Right ventricle myocardium superior (tissue), 1 donor: Measurements from ENCODE around the gene CD79A. TPM values are rescaled to one million over a fixed set of nuclear protein-coding genes. Genes with fewer than 3 reads are reported as not detected.
"Not testable (repeated sequence)": the region's sequence is repeated elsewhere in the genome, so short reads cannot be mapped to it uniquely, and the experiment has no call there.

Experiments
- ATAC-seq: fragments of 200-7000 bp; cut with Tn5 transposase; one replicate; pipeline ENCODE4 v1.9.1; 2020; ENCODE audit warnings: mild to moderate bottlenecking; ENCODE audit not compliant: poor library complexity
- DNase-seq: peaks from one replicate; pipeline ENCODE4 v3.0.0-alpha.2; 2020
- intact Hi-C: fragments of 100-400 bp; cut with DNase I; formaldehyde crosslinking; loops from one replicate; pipeline ENCODE4 v1.11.2; 2022
- total RNA-seq: library from RNA; stranded (reverse); fragmentation: NEBNext Ultra II Directional; extraction: Animal tissue kit (Norgen Biotek cat#: 25700); gene quantifications from one replicate; pipeline ENCODE4 v1.2.1, GENCODE V29; 2021
- donor health status: DM: no; HTN: yes; CAD: no; lungs with severe emphysema.

The CD79A gene
- total RNA-seq, 1 donor from 2014 or later = not detected

GRCh38 chr19:41912899-41913537 is 35.9 kb downstream of the CD79A start:
- no peak for ATAC-seq
- intact Hi-C loops = no loop called here
- no peak for DNase-seq

- no peak for ATAC-seq
- no peak for DNase-seq
- intact Hi-C loops = no loop called here
Measured at GRCh38 chr19:41913538-41914423, 36.7 kb downstream of the CD79A start.

GRCh38 chr19:41914424-41914834 is 37.4 kb downstream of the CD79A start:
- ATAC-seq, intact Hi-C loops, DNase-seq: not testable (repeated sequence)

- intact Hi-C loops = no loop called here
- ATAC-seq (no peak), DNase-seq (no peak)
Measured at GRCh38 chr19:41915021-41915775, 38.1 kb downstream of the CD79A start.

DNA sequence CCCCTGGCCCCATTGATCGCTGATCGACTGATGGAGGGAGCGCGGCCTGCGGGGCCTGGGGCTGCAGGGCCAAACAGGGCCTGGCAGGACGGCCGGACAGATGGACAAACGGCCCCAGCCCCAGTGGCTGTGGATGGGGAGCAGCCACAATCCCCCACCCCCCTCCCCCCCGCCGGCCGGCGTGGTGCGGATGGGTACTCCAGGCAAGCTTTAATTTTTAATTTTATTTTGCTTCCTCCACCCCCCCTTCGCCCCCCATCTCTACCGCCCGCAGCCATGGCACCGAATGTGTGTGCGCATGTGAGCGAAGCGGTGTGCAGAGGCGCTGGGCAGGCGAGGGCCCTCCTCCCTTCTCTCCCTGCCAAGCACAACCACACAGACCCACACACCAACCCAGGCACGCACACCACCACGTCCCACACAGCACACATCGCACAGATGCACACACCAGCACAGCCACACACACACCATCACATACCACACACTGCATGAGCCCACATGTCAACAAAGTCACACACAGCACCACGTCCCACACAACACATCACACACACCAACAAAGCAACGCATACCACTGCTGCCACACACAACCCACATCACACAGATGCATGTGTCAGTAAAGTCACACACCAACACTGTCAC is 38.8 kb downstream of the CD79A start:
- intact Hi-C loops = no loop called here
- ATAC-seq (no peak), DNase-seq (no peak)

DNA sequence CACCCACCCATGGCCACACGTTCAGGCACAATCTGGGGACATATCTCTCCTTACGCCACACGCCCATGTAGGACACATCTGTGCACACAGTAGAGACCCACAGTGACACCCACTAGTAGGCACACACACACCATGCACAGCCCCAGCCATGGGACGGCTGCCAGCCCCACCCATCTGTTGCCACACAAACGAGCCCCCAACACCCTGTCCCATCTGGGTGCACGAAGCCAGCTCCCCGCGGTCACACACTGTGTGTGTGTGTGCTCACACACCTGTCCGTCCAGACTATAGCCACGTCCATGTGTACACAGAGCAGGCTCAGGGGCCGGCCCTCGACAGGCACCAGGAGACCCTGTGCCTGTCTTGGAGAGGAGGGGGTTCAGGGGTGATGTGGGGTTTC is 40.6 kb downstream of the CD79A start:
- DNase-seq = no peak
- intact Hi-C loops = no loop called here
- no peak for ATAC-seq

GRCh38 chr19:41918095-41918494 is 41.0 kb downstream of the CD79A start:
- intact Hi-C loops = no loop called here
- ATAC-seq = no peak
- no peak for DNase-seq

GRCh38 chr19:41918653-41919244 is 41.7 kb downstream of the CD79A start:
- intact Hi-C loops = no loop called here
- ATAC-seq (no peak), DNase-seq (no peak)

DNA sequence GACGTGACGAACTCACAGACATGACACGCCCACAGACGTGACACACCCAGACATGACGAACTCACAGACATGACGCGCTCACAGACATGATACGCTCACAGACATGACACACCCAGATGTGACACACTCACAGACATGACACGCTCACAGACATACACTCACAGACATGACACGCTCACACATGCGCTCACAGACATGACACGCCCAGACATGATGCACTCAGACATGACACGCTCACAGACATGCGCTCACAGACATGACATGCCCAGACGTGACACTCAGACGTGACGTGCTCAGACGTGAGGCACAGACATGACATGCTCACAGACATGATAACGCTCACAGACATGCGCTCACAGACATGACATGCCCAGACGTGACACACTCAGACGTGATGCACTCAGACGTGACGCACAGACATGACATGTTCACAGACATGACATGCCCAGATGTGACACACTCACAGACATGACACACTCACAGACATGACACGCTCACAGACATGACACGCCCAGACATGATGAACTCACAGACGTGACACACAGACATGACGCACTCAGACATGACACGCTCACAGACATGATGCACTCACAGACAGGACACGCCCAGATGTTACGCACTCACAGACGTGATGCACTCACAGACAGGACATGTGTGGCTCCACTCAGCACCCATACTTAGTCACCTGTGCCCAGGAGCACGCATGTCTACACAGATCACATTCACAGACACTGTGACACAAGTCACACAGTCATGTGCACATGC is 43.1 kb downstream of the CD79A start:
- DNase-seq (no peak), ATAC-seq (no peak)
- intact Hi-C loops = no loop called here

DNA sequence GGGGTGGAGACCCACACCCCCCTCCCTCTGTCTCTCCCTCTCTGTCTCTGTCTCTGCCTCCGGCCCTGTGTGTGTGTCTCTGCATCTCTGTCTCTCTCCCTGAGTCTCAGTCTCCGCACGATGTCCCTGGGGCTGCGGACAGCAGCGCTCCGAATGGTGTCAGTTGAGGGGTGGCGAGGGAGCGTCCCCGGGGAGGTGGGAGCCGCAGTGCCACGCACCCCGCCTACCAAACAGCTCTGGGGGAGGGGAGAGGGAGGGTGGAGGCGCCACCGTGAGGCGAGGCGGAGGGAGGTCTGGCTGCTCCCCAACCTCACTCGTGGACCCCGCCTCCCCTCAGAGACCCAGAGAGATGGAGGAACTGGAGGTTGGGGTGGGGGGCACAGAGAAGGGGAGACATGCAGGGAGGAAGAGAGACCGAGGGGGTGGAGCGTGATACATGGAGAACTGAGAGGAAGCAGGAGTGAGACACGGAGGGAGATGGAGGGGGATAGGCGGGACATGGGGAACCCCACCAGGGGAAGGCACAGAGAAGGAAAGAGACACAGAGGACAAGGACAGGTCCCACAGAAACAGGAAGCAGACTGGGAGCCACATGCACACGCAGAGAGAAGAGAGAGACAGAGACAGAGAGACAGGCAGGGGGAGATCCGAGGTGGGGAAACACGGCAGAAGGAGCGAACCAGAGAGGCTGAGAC is 44.0 kb downstream of the CD79A start:
- ATAC-seq (no peak), DNase-seq (no peak)
- intact Hi-C loops = no loop called here

- no peak for ATAC-seq
- intact Hi-C loops = no loop called here
- no peak for DNase-seq
Measured at GRCh38 chr19:41921577-41922576, 44.8 kb downstream of the CD79A start.

DNA sequence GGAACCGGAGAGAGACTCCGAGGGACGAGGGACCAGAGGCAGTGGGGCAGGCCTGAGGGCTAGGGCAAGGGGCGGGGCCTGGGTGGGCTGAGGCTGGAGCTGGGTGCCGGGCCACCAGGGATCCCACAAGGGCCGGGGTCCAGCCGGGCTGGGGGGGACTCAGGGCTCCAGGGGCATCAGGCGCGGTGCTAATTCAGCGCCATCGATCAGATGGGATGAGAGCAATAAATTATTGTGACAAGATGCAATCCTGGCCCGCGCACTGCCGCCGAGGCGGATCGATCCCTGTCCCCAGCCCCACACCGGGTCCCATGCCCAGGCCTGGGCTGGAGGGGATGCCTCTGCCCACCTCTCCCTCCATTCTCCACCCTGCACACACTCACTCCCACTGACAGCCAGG is 45.5 kb downstream of the CD79A start:
- ATAC-seq = no peak

DNA sequence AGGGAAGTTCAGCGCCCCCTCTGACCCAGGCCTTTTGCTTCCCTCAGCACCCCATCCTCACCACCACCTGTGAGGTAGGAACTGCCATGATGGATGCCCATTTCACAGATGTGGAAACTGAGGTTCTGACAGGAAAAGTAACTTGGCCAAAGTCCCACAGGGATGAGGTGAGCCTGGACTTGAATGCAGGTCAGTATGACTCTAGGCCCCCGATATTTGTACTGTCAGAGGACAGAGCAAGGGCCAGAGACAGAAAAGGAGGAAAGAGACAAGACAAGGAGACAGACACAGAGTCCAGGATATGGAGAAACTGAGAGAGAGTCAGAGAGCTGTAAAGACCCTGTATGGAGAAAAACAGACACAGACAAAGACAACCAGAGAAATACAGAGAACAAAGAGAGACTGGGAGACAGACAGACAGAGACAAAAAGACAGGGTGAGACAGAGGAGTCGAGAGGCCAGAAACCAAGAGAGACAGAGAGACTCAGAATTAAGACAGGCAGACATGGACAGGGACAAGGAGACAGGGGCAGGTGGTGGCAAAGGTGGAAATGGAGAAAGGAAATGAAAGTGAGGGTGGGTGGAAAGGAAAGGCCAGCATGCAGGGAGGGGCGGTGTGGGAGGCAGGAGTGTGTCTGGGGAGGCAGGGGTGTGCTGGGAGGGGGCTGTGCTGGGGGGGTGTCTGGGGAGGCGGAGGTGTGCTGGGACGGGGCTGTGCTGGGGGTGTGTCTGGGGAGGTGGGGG is 46.1 kb downstream of the CD79A start:
- intact Hi-C loops = no loop called here
- no peak for DNase-seq
- ATAC-seq = no peak

More for the DNA sequence above, 45.5 kb downstream of the CD79A start:
- intact Hi-C loops = no loop called here
- no peak for DNase-seq

DNA sequence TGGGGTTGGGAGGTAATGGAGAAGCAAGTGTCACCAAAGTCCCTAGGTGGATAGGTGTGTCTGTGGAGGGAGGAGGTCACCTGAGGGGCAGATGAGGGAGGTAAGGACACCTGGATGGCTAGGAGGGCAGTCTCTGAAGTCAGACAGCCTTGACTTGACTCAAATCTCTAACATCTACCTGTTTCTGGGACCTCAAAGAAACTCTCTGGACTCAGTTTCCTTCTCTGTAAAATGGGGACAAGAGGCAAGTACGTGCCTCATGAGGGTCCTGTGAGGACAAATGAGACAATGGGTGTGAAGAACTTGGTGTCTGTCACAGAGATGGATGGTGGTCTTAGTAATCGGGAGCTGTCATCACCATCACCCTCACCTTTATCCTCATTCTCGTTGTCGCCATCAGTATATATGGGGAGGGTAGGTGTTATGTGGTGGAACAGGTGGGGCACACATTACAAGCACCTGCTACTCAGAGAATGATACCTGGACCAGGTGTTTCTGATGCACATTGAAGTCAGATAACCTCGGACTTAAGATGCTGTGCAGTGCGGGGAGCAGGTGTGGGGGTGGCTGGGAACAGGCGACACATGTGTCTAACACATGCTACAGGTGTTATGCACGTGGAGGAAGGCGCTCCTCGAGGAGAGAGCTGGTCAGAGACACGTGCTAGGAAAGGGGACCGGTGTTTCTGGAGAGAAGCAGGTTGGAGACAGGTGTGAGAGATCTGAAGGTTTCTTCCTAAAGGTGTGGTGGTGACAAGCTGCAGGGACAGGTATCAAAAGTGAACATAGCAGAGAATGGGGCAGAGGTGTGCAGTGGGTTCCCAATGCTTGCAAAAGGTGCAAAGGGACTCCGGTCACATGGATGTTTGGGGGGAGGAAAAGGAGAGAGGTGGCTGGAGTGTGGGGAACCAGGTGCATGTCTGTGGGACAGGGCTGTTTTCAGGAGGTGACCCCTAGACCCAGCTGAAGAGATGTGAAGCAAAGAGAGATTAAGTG is 47.4 kb downstream of the CD79A start:
- intact Hi-C loops = no loop called here
- DNase-seq (no peak), ATAC-seq (no peak)
